GM12874 (cell line): ENCODE measurements around the gene CXCR5.

Source experiments
- TF ChIP-seq, protein P1 (sequence below): IDR thresholded peaks from 2 replicates; pipeline ENCODE4 v1.5.1; 2011; ENCODE audit warnings: low read depth, mild to moderate bottlenecking, control low read depth, low read length, moderate library complexity; ENCODE audit not compliant: insufficient read depth

CXCR5 gene

DNA sequence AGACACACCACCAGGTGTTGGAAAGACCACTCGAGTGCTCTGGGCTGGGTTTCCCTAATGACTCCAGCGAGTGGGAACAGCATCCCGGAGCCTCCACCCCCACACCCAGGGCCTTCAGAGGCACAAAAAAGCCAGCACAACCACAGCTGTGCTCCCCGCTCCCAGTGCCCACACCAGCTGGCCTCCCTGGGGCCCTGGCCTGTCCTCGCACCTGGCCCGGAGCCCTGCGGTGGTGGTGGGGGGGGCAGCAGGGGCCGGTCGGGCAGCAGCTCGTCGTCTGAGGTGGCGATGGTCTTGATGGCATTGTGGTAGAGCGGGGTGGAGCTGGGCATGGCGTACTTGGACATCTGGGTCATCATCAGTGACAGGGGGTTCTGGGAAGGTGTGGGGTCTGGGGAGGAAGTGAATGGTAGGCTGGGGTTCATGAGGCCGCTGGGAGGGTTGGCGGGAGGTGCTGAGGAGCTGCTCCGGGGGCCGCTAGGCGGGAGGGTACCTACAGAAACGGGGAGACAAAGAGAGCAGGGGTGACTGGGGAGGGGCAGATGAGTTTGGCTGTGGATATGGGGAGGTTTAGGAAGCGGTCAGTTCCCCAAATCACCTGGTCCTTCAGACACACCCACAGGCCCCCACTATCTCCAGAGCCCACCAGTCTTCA, 16.1 kb downstream of the CXCR5 start:
- TF ChIP-seq, protein P1, sequence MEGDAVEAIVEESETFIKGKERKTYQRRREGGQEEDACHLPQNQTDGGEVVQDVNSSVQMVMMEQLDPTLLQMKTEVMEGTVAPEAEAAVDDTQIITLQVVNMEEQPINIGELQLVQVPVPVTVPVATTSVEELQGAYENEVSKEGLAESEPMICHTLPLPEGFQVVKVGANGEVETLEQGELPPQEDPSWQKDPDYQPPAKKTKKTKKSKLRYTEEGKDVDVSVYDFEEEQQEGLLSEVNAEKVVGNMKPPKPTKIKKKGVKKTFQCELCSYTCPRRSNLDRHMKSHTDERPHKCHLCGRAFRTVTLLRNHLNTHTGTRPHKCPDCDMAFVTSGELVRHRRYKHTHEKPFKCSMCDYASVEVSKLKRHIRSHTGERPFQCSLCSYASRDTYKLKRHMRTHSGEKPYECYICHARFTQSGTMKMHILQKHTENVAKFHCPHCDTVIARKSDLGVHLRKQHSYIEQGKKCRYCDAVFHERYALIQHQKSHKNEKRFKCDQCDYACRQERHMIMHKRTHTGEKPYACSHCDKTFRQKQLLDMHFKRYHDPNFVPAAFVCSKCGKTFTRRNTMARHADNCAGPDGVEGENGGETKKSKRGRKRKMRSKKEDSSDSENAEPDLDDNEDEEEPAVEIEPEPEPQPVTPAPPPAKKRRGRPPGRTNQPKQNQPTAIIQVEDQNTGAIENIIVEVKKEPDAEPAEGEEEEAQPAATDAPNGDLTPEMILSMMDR, result no peak

DNA sequence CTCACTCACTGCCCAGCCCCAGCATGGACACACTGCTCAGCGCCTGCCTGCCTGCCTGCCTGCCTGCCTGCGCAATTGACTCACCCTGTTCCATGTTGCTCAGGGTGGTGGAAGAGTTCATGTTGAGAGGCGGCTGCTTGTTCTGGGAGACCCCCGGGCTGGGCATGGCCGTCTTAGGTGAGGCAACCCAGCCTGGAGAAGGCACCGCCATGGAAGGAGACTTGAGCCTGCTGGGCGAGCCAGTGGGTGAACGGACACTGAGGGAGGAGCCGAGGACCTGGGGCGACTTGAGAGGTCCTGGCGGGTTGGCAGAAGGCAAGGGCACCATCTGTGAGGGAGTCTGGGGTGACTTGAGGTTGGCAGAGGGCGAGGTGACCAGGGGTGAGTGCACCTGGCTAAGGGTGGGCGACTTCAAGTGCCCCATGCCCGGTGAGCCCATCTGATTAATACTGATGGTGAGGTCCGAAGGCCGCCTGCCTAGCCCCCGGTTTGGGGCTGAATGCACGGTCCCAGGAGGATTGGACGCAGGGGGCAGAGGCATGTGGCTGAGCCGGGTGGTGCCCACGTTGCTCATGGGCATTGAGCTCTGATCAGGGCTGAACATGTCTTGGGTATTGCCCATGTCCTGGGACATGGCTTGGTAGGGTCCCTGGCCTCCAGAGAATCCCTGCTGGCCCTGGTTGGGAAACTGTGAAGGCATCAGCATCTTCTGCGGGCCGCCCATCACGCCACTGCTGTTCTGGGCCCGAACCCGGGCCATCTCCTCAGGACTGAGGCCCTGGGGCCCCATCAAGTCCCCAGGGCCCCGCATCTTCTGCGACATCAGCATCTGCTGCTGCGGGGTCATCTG, 17.1 kb downstream of the CXCR5 start:
- TF ChIP-seq, protein P1, result no peak

DNA sequence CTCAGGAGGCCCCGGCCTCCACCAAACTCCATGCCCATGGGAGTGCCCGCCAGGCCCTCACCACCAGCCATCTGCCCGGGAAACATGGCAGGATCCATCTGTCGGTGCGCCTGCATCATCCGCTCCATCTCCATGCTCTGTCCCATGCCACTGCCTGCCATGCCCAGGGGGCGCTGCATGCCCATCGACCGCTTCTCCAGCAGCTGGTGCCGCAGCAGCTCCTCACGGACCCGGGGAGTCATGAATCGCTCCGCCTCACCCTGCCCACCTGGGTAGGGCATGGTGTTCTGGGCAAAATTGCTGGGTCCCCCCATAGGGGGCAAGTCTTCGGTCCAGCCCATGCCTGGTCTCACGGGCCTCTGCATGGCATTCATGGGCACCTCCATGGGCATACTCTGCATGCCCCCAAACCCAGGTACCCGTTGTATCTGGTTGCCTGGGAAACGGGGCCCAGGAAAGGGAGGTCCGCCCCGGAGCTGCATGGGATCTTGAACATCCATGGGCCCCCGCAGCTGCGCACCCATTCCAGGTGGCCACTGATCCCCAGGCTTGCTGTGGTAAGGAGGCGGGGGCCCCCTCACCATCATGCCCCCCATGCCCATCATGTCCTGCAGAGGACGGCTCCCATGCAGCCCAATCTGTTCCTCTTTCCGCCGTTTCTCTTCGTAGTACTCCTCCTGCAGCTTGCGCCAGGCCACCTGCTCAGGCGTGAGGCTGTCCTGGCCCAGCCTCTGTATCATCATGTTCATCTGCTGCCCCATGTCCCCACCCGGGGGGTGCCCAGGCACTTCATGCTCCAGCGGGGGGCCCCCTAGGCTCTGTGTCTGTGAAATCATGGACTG, 18.0 kb downstream of the CXCR5 start:
- TF ChIP-seq, protein P1, result no peak

DNA sequence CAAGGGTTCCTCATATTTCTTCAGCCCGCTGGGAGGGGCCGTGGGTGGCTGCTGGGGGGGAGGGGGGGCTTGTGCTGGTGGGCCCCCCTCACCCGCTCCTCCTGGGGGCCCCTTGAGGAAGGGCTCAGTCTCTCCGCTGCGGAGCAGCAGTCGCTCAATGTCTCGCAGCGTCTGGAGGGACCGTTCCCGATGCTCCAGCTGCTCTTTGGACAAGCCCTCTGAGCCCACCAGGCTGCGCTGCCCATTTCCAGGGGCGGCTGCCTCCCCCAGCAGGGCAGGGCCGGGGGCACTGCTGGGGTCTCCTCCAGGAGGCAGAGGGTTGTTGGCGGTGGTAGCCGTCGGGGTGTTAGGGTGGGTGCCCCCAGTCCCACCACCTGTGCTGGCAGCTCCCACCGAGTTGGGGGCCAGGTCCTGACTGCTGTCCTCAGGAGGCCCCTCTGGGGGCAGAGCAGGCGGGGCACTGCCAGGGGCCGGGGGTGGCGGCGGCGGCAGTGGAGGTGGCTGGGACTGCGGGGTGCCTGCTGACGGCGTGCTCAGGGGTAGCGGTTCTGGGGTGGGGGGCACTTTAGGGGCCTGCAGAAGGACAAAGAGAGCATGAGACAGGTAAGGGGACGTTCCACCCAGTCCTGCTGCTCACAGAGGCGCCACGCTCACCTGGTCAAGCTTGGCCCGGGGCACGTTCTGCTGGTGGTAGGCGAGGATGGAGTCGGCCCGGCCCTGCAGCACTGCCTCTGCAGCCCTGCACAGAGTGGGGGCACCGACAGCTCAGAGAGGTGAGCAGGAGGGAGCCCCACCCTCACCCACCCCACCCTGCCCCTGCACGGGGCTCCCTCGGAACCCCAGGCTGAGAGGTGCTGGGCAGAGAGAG, 18.9 kb downstream of the CXCR5 start:
- TF ChIP-seq, protein P1, result no peak

DNA sequence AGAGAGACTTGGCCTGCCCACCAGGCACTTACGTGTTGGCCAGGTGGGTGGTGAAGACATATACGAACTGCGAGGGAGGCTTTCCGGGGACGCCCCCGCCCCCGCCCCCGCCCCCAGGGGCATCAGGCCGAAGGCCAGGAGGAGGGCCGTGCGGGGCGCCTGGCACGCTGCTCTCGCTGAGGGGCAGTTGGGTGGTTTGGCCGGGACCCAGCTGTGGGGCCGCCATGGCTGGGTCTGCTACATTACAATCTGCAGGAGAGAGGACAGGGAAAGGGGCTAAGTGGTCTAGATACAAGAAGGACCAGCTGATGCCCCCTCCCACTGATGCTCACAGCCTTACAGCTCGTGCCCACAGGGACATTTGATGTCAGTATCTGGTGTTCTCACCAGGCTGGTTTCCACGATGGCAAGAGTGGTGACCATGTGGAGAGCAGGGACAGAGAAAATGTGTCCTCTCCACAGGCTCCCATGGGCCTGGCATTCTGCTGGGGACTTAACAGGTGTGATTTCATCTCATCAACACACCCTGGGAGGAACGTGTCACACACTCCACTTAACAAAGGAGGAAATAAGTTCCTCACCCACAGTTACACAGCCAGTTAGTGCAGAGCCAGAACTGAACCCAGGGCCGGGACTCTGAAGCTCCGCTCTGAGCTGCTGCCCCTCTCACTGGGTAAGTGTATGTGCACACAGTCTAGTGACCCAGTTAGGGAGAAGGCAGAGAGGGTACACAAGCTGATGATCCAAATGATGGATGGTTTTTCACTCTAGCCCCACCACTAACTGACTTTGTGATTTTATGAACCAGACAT, 19.7 kb downstream of the CXCR5 start:
- TF ChIP-seq, protein P1, result no peak
